ENCODE measurements around the gene MRPL34. TPM values are rescaled to one million over a fixed set of nuclear protein-coding genes. Genes with fewer than 3 reads are reported as not detected.

MRPL34 gene
- total RNA-seq, 1 experiment from 2014 or later = 65.8 TPM

DNA sequence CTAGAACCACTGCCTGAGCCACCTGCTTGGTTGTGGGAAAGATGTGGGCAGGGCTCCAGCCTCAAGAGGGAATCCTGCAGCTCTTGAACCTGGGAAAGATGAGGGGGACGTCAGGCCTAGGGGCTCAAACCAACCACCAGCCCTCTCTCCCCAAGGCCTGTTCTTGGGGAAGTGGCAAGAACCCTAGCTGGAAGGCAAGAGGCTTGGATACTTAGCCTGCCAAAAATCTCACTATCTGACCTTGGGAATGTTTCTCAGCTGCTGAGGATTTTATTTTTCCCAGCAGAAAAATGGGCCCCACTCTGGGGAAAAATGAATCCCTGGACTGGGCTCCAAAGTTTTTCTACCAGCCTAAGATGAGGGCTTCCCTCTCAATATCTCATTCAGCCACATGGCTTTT is 45.7 kb upstream of the MRPL34 start:
- H3K27me3 Mint-ChIP-seq (ENCODE audit: insufficient read depth, unreplicated experiment) = no peaks in the 10 kb centered on the region
- ChIA-PET POLR2A (interaction anchor here (0.6 to 1.6 kb wide), 6 partner anchors 11 to 673 kb away, joined by 3 to 5 read pairs (median 3); partner anchors contain the start of genes ABHD8 and CCDC124), CTCF (interaction anchor here (0.6 to 5.7 kb wide), 15 partner anchors 10 to 930 kb away, joined by 3 to 56 read pairs (median 3); partner anchors contain the start of gene ANKLE1)
- H3K4me3 Mint-ChIP-seq (ENCODE audit: unreplicated experiment) = no peak overlapping the region
- no peak for DNase-seq (ENCODE audit: unreplicated experiment)
- intact Hi-C loops (cut with micrococcal nuclease) = no loop called here
- BruUV-seq (replicated peaks) = no TSS peak
- peaks cover 12% of the 10 kb centered on the region for H3K4me1 Mint-ChIP-seq (ENCODE audit: insufficient read depth, unreplicated experiment)
- no peaks in the 10 kb centered on the region for H3K9me3 Mint-ChIP-seq (ENCODE audit: unreplicated experiment)
- TF ChIP-seq, protein P1, sequence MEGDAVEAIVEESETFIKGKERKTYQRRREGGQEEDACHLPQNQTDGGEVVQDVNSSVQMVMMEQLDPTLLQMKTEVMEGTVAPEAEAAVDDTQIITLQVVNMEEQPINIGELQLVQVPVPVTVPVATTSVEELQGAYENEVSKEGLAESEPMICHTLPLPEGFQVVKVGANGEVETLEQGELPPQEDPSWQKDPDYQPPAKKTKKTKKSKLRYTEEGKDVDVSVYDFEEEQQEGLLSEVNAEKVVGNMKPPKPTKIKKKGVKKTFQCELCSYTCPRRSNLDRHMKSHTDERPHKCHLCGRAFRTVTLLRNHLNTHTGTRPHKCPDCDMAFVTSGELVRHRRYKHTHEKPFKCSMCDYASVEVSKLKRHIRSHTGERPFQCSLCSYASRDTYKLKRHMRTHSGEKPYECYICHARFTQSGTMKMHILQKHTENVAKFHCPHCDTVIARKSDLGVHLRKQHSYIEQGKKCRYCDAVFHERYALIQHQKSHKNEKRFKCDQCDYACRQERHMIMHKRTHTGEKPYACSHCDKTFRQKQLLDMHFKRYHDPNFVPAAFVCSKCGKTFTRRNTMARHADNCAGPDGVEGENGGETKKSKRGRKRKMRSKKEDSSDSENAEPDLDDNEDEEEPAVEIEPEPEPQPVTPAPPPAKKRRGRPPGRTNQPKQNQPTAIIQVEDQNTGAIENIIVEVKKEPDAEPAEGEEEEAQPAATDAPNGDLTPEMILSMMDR (IDR thresholded peaks at IDR 0.05; ENCODE audit: unreplicated experiment) = no peak
- no peak overlapping the region for H3K27ac Mint-ChIP-seq (ENCODE audit: low read depth, unreplicated experiment)
- H3K36me3 Mint-ChIP-seq (ENCODE audit: insufficient read depth, unreplicated experiment) = peaks cover 1% of the 10 kb centered on the region

DNA sequence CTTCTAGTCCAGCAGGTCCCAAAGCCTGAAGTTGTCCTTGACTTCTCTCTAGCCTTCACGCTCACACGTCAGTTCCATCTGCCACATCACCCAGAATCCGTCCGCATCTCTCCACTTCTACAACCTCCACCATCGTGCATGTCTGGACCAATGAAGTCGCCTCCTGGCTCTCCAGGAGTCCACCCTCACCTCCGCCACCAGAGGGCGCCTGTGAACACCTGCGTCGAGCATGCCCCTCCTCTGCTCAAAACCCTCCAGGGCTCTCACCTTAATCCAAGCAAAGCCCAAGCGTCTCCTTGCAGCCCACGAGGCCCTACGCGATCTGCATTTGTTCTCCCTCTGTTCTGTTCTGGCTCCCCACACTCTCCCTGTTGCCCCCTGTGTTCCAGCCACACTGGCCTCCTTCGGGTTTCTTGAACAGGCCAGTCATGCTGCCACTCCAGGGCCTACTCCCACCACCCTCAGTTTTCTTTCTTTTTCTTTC is 44.8 kb upstream of the MRPL34 start:
- POLR2A ChIA-PET = interaction anchor here (0.7 to 1.6 kb wide), 5 partner anchors 11 to 184 kb away, joined by 3 to 5 read pairs (median 3); partner anchors contain the start of gene ABHD8
- peaks cover 6% of the 10 kb centered on the region for H3K4me1 Mint-ChIP-seq (ENCODE audit: insufficient read depth, unreplicated experiment)

DNA sequence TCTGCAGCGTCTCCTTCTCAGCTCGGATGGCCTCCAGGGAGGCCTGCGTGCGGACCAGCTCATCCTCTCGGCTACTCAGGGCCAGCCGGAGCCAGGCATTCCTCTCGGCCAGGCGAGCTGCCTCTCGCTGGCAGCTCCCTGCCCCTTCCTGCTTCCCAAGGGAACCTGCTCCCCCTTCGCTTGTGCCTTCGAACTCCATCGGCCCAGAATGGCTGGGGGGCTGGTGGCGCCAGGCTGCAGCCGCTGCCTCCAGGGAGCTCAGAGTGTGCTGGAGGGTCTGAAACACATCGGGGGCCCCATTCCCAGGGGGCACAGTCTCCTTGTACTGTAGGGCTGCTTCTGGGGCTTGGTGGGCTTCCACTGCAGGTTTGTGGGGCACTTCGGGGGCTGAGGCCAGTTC is 43.1 kb upstream of the MRPL34 start:
- Mint-ChIP-seq H3K9me3 (ENCODE audit: unreplicated experiment) (peaks cover 7% of the 10 kb centered on the region), H3K27me3 (ENCODE audit: insufficient read depth, unreplicated experiment) (no peaks in the 10 kb centered on the region), H3K4me1 (ENCODE audit: insufficient read depth, unreplicated experiment) (peaks cover 12% of the 10 kb centered on the region), H3K36me3 (ENCODE audit: insufficient read depth, unreplicated experiment) (no peaks in the 10 kb centered on the region), H3K4me3 (ENCODE audit: unreplicated experiment) (no peak overlapping the region), H3K27ac (ENCODE audit: low read depth, unreplicated experiment) (no peak overlapping the region)
- intact Hi-C loops (cut with micrococcal nuclease) = no loop called here
- no peak for DNase-seq (ENCODE audit: unreplicated experiment)
- no TSS peak for BruUV-seq (replicated peaks)
- ChIA-PET POLR2A (no interaction called here), CTCF (interaction anchor here (0.5 to 5.7 kb wide), 3 partner anchors 20 to 82 kb away, joined by 3 to 44 read pairs (median 4); partner anchors contain the start of gene ANKLE1)
- TF ChIP-seq, protein P1 (IDR thresholded peaks at IDR 0.05; ENCODE audit: unreplicated experiment) = no peak

More for the DNA sequence above, 44.8 kb upstream of the MRPL34 start:
- CTCF ChIA-PET = interaction anchor here (0.6 to 5.7 kb wide), 15 partner anchors 11 to 931 kb away, joined by 3 to 56 read pairs (median 3); partner anchors contain the start of gene ANKLE1
- no peak overlapping the region for H3K27ac Mint-ChIP-seq (ENCODE audit: low read depth, unreplicated experiment)
- H3K4me3 Mint-ChIP-seq (ENCODE audit: unreplicated experiment) = no peak overlapping the region
- no peaks in the 10 kb centered on the region for H3K27me3 Mint-ChIP-seq (ENCODE audit: insufficient read depth, unreplicated experiment)
- intact Hi-C loops (cut with micrococcal nuclease) = no loop called here
- H3K36me3 Mint-ChIP-seq (ENCODE audit: insufficient read depth, unreplicated experiment) = no peaks in the 10 kb centered on the region
- peak; percentile 93 for DNase-seq (ENCODE audit: unreplicated experiment)
- no TSS peak for BruUV-seq (replicated peaks)
- TF ChIP-seq, protein P1 (IDR thresholded peaks at IDR 0.05; ENCODE audit: unreplicated experiment) = peak; percentile 91
- H3K9me3 Mint-ChIP-seq (ENCODE audit: unreplicated experiment) = no peaks in the 10 kb centered on the region

DNA sequence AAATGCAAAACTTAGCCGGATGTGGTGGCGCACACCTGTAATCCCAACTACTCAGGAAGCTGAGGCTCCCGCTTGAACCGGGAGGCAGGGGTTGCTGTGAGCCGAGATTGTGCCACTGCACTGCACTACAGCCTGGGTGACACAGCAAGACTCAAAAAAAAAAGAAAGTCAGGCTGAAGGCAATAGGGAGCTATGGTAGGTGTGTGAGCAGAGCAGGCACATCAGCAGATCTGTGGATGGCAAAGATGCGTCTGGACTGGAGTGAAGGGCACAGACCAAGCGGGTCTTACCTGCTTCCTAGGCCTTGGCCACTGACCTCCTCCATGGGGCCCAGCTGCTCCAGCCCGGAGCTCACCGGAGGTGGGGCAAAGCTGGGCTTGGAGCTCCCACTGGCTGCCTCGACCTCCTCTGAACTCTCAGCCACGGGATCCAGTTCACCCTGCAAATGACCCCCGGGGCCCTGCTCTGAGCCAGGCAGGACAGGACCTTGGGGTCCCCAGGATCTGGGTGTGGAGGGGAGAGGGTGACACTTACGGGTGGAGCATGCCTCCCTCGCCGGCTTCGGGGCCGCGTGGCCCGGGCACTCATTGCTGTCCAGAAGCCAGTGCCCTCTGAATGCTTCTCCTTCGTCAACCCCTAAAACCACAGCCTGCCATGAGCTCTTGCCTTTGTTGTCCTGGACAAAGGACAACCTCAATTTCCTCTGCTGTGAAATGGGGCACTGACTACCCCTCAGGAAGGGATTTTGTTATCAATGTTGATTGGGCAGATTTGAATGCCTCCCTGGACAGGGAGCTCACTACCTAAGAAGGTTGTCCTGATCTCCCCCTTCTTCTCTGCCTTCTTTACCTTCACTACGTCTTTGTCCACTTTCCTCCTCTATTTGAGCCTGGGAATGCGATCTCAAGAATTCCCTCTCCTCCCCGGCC is 41.7 kb upstream of the MRPL34 start:
- H3K27me3 Mint-ChIP-seq (ENCODE audit: insufficient read depth, unreplicated experiment) = no peaks in the 10 kb centered on the region
- H3K4me1 Mint-ChIP-seq (ENCODE audit: insufficient read depth, unreplicated experiment) = peaks cover 12% of the 10 kb centered on the region
- ChIA-PET POLR2A (interaction anchor here (1.4 kb wide), 1 partner anchor 30 kb away, joined by 5 read pairs; no protein-coding TSS in a partner anchor), CTCF (interaction anchor here (0.5 to 1.1 kb wide), 5 partner anchors 9 to 1058 kb away, joined by 3 to 5 read pairs (median 3); no protein-coding TSS in a partner anchor)
- H3K36me3 Mint-ChIP-seq (ENCODE audit: insufficient read depth, unreplicated experiment) = peaks cover 9% of the 10 kb centered on the region
- DNase-seq (ENCODE audit: unreplicated experiment) = no peak
- no peak overlapping the region for H3K4me3 Mint-ChIP-seq (ENCODE audit: unreplicated experiment)
- H3K27ac Mint-ChIP-seq (ENCODE audit: low read depth, unreplicated experiment) = no peak overlapping the region
- intact Hi-C loops (cut with micrococcal nuclease) = no loop called here
- peaks cover 7% of the 10 kb centered on the region for H3K9me3 Mint-ChIP-seq (ENCODE audit: unreplicated experiment)
- BruUV-seq (replicated peaks) = no TSS peak
- TF ChIP-seq, protein P1 (IDR thresholded peaks at IDR 0.05; ENCODE audit: unreplicated experiment) = no peak
